Gastroesophageal sphincter (tissue), 3 donors: ENCODE data around the gene FBRSL1.

Source experiments
- EP300 ChIP-seq: sonication (generic); formaldehyde crosslinking; IDR thresholded peaks from one replicate; pipeline ENCODE4 v1.6.1; 2017; ENCODE audit warnings: antibody characterized with exemption, mild to moderate bottlenecking
- POLR2A ChIP-seq, 2 donors: fragments of 450-650 bp; IDR thresholded peaks; one replicate each; pipeline ENCODE4 v1.6.1; 2017; ENCODE audit warnings: antibody characterized with exemption in 2 of 2, mild to moderate bottlenecking in 2 of 2, moderate library complexity in 1 of 2
- POLR2AphosphoS5 ChIP-seq: sonication (generic); formaldehyde crosslinking; IDR thresholded peaks from one replicate; pipeline ENCODE4 v1.6.1; 2017; ENCODE audit warnings: antibody characterized with exemption
- TF ChIP-seq, protein P1 (sequence below), 4 experiments: fragments of 200-600 bp in 2 of 4; fragments of 450-650 bp in 2 of 4; sonication (generic) in 1 of 4; IDR thresholded peaks; one replicate each; pipeline ENCODE4 v1.5.1; 2017 to 2019; ENCODE audit warnings: antibody characterized with exemption in 4 of 4, mild to moderate bottlenecking in 2 of 4, moderate library complexity in 2 of 4

DNA sequence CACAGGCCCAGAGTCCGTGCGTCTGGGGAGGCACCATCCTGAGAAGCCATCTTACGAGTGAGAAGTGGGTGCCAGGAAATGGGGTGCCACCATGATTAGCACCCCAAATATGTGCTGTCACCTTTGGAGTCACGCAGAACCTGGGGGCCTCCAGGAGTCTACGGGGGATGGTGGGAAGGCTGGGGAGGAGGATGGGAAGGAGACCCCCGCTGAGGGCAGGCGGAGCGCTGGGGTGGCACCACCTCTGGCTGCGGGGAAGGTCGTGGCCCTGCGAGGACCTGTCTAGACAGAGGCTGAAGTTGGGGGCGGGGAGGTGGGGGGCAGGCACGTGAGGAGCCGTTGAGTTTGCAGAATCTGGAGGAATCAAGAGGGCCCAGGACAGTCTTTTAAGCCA lies 42.6 kb upstream of the FBRSL1 start:
- TF ChIP-seq POLR2A (IDR thresholded peaks at IDR 0.05) = no peak
- TF ChIP-seq, protein P1, sequence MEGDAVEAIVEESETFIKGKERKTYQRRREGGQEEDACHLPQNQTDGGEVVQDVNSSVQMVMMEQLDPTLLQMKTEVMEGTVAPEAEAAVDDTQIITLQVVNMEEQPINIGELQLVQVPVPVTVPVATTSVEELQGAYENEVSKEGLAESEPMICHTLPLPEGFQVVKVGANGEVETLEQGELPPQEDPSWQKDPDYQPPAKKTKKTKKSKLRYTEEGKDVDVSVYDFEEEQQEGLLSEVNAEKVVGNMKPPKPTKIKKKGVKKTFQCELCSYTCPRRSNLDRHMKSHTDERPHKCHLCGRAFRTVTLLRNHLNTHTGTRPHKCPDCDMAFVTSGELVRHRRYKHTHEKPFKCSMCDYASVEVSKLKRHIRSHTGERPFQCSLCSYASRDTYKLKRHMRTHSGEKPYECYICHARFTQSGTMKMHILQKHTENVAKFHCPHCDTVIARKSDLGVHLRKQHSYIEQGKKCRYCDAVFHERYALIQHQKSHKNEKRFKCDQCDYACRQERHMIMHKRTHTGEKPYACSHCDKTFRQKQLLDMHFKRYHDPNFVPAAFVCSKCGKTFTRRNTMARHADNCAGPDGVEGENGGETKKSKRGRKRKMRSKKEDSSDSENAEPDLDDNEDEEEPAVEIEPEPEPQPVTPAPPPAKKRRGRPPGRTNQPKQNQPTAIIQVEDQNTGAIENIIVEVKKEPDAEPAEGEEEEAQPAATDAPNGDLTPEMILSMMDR (IDR thresholded peaks at IDR 0.05) = no peak
- no peak for TF ChIP-seq EP300
- TF ChIP-seq POLR2AphosphoS5 = no peak
